ENCODE data around the gene NRF1.
"Not testable (repeated sequence)": the region's sequence is repeated elsewhere in the genome, so short reads cannot be mapped to it uniquely, and the experiment has no call there.

NRF1 gene

GRCh38 chr7:129606803-129607202 lies 4.7 kb upstream of the NRF1 start:
- DNase-seq (ENCODE audit: extremely low read depth in 1 of 2, low read depth in 1 of 2), result no peak

GRCh38 chr7:129607471-129608120 lies 3.9 kb upstream of the NRF1 start:
- DNase-seq (ENCODE audit: extremely low read depth in 1 of 2, low read depth in 1 of 2), result no peak

DNA sequence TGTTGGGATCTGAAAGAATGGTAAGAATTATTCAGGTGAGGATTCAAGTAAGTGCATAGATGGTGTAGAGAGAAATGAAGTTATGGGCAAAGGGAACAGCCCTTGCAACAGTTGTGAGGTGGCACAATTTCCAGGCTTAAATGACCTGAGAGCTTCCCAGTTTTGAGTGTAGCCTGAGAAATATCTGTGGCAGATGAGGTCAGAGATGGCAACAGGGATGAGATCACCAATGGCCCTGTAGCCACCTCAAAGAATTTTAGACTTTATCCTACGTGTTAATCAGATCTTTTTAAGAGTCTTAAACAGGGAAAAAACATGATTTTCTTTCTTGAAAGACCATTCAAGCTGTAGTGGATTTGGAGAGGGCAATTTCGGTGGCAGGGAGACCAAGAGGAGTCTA lies 1.9 kb upstream of the NRF1 start:
- DNase-seq (ENCODE audit: extremely low read depth in 1 of 2, low read depth in 1 of 2), result no peak

GRCh38 chr7:129610709-129611245 lies 743 bp upstream of the NRF1 start:
- DNase-seq (ENCODE audit: extremely low read depth in 1 of 2, low read depth in 1 of 2), result no peak

- DNase-seq (ENCODE audit: extremely low read depth in 1 of 2, low read depth in 1 of 2), result no peak
These were observed 844 bp downstream of the NRF1 start for GRCh38 chr7:129612112-129613015.

- no peak for DNase-seq (ENCODE audit: extremely low read depth in 1 of 2, low read depth in 1 of 2)
These were observed 1.5 kb downstream of the NRF1 start for GRCh38 chr7:129613016-129613337.

GRCh38 chr7:129615018-129615417 lies 3.5 kb downstream of the NRF1 start:
- DNase-seq (ENCODE audit: extremely low read depth in 1 of 2, low read depth in 1 of 2), result no peak

- no peak for DNase-seq (ENCODE audit: extremely low read depth in 1 of 2, low read depth in 1 of 2)
These were observed 5.0 kb downstream of the NRF1 start for GRCh38 chr7:129616530-129616929.

DNA sequence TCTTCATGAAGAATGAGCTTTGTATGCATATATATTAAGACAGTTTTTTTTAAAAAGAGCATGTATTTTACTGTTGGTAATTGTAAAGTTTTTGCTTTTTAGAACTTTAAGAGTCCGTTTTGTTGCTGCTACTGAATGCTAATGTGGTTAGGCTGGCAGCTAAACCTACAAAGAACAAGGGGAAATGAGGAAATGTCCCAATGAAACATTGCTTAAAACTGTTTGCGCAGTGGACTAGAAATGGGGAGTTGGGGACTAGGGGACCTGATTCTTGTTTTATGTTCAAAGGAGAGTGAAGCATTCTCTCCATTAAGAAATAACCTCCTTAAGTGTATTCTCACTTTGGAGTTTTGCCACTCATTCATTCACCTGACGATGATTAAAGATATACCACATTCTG lies 5.7 kb downstream of the NRF1 start:
- no peak for DNase-seq (ENCODE audit: extremely low read depth in 1 of 2, low read depth in 1 of 2)

- no peak for DNase-seq (ENCODE audit: extremely low read depth in 1 of 2, low read depth in 1 of 2)
These were observed 6.1 kb downstream of the NRF1 start for GRCh38 chr7:129617652-129618051.

GRCh38 chr7:129626896-129627295 lies 15.4 kb downstream of the NRF1 start:
- DNase-seq (ENCODE audit: extremely low read depth in 1 of 2, low read depth in 1 of 2), result no peak

DNA sequence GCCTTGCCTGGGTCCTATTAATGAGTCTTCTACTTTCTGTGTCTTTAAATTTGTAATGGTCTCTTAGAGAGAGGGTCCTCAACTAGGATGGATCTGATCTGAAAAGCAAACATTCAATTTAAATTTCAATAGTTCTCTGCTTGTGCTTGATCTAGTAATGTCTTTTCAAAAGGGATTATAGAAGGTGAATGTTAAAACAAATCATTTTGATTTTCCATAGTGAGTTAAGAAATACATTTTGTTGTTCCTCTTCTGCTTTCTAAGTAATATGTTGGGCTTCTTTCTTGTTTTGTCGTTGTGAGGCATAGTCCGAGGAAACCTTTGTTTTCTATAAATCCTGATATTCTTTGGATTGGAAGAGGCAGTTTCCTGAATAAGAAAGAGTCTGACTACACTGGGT lies 18.8 kb downstream of the NRF1 start:
- no peak for DNase-seq (ENCODE audit: extremely low read depth in 1 of 2, low read depth in 1 of 2)

DNA sequence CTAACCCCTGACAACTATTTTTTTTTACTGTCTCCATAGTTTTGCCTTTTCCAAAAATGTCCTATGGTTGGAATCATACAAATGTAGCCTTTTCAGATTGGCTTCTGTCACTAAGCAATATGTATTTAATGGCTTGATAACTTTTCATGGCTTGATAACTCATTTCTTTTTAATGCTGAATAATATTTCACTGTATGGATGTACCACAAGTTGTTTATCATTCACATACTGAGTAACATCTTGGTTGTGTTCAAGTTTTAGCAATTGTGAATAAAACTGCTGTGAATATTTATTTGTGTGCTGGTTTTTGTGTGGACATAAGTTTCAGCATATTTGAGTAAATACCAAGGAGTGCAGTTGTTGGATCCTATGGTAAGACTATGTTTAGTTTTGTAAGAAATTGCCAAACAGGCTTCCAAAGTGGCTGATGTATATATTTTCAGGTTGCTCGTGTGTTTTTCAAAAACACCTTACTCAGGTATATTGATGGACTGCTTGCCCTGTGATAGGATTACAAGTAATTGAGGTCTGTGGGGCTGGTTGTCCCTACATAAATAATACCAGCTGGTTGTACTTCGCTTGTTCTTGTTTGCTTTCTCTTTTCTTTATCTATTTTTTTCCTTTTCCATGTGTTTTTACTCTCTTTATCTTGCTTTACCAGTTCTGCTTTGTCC lies 23.0 kb downstream of the NRF1 start:
- no peak for DNase-seq (ENCODE audit: extremely low read depth in 1 of 2, low read depth in 1 of 2)

- no peak for DNase-seq (ENCODE audit: extremely low read depth in 1 of 2, low read depth in 1 of 2)
These were observed 23.9 kb downstream of the NRF1 start for GRCh38 chr7:129635300-129636029.

GRCh38 chr7:129636030-129636550 lies 24.6 kb downstream of the NRF1 start:
- not testable (repeated sequence) for DNase-seq (ENCODE audit: extremely low read depth in 1 of 2, low read depth in 1 of 2)

DNA sequence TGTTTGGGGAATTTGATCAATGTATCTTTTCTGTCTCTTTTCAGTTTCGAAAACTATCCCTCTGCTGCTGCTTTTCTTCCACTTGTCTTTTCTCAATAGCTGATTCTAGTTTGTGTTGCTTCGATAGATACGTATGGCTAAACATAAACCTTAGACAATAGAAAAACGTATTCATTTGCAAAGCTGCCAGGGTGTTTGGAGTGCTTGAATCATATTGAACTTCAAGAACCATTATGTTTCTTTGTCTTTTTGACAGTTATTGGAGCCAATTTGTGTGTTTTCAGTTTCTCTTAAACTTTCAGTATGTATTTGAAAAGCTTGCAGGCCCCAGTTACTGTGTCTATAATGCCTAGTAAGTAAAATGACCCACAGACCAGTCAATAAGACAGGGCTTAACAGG lies 25.1 kb downstream of the NRF1 start:
- DNase-seq (ENCODE audit: extremely low read depth in 1 of 2, low read depth in 1 of 2), result no peak

- DNase-seq (ENCODE audit: extremely low read depth in 1 of 2, low read depth in 1 of 2), result no peak
These were observed 28.9 kb downstream of the NRF1 start for GRCh38 chr7:129640400-129640799.

GRCh38 chr7:129642871-129643549 lies 31.5 kb downstream of the NRF1 start:
- no peak for DNase-seq (ENCODE audit: extremely low read depth in 1 of 2, low read depth in 1 of 2)

- no peak for DNase-seq (ENCODE audit: extremely low read depth in 1 of 2, low read depth in 1 of 2)
These were observed 32.1 kb downstream of the NRF1 start for GRCh38 chr7:129643550-129644170.
